Activated T-helper 1 cell treated with Interleukin-2 at 50 U/mL for 16 hours (primary cell): Measurements from ENCODE around the gene TMIE.

Experiments
- DNase-seq: peaks from one replicate; pipeline ENCODE4 v3.0.0-alpha.2; 2020; ENCODE audit warnings: low read depth

TMIE gene, protein sequence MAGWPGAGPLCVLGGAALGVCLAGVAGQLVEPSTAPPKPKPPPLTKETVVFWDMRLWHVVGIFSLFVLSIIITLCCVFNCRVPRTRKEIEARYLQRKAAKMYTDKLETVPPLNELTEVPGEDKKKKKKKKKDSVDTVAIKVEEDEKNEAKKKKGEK

DNA sequence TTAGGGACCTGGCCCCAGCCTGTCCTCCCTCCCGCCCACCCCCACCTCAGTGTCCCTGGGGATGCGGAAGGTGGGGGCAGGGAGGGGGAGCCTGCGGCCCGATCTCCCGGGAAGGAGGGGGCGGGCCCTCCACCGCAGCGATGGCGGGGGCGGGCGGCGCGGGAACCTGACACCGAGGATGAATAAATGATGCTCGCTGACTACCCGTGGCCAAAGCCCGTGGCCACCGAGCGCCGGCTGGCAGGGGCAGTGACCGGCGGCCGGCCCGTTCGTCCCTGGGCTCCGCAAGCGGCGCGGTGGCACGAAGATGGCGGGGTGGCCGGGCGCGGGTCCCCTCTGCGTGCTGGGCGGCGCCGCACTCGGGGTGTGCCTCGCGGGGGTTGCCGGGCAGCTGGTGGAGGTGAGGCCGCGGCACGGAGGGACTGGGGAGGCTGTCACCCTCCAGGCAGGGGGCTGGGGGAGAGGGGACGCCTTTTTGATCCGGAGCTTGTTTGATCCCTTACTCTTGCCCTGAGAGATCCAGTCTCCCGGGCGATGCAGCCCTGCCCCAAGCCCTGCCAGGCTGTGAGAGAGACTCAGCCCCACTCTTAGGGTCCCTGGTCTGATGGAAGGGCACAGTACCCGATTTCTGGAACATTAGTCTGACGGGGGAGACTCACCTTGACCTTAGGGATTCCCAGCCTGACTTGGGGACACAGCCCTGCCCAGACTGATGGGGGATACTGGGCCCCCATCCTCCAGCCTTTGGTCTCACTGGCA is at the start of gene TMIE:
Gene TMIE, plus strand, starts transcription at position 212 of the 759 bp plus-strand sequence. Its CDS starts 96 bp downstream, at position 308.
- no peak for DNase-seq

DNA sequence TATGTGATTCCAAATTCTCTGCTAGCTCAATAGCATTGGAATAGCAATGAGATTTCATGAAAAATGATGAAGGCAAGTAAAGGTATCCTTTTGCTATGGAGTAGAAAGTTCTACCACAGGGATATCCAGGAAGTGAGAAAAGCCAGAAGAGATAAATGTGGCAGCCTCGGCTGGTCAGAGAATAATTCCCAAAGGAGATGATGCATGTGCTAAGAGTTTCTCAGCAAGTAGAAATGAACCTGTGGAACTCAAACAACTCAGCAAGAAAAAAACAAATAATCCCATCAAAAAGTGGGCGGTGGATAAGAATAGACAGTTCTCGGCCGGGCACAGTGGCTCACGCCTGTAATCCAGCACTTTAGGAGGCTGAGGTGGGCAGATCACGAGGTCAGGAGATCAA is 45.9 kb upstream of the TMIE start:
- DNase-seq, result no peak

DNA sequence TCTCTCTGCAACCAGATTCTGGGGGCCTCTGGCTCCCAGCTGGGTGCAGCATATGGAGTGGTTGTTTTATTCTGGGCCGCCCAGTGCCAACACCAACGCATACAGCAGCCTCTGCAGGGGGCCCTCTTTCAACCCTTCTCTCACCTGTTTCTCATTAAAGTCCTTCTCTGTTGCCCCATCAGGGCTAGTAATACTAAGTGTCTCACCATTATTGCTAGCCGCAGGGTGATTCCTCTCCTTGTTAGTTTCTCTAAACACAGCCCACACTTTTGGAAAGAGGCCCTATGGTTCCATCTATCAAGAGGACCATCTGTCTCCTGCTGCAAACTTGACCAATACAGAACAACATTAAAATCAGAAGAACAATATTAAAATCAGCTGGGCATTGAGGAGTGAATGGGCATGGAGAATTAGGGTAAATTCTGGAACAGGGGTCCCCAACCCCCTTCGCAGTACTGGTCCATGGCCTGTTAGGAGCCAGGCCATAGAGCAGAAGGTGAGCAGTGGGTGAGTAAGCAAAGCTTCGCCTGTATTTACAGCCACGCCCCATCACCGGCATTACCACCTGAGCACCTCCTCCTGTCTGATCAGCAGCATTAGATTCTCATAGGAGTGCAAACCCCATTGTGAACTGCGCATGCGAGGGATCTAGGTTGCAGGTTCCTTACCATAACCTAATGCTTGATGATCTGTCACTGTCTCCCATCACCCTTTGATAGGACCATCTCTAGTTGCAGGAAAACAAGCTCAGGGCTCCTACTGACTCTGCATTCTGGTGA is 44.2 kb upstream of the TMIE start:
- DNase-seq, result no peak

DNA sequence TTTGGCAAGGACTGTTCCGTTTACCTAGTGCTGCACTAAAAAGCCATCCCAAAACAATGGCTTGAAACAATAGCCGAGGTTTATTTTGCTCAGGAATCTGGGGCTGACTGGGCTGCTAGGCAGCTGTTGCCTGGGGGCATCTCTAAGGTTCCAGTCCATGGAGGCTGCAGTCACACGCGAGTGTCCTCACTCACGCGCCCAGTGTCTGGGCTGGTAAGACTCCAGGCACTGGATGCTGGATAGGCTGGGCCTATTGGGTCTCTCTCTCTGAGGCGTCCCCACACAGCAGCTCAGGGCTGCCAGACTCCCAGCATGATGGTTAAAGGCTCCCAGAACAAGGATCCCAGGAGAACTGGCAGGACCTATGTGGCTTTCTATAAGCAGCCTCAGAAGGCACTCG is 41.9 kb upstream of the TMIE start:
- no peak for DNase-seq

DNA sequence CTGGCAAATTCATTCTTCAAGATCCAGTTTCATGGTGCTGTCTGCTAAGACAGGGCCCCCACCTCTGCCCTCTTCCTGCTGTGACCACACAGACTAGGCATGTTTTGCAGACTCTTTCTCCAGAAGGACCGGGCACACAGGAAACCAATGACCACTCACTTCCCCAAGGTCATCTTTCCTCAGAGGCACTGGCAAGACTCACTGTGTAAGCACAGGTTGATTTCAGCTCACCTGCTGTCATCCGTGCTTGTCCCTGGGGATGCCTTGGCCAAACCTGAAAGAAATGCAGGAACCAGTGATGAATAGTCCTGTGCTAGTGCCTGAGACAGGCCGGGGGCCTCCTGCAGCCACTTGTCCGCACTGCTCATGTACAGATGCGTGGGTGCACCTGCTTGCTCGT is 41.2 kb upstream of the TMIE start:
- no peak for DNase-seq

DNA sequence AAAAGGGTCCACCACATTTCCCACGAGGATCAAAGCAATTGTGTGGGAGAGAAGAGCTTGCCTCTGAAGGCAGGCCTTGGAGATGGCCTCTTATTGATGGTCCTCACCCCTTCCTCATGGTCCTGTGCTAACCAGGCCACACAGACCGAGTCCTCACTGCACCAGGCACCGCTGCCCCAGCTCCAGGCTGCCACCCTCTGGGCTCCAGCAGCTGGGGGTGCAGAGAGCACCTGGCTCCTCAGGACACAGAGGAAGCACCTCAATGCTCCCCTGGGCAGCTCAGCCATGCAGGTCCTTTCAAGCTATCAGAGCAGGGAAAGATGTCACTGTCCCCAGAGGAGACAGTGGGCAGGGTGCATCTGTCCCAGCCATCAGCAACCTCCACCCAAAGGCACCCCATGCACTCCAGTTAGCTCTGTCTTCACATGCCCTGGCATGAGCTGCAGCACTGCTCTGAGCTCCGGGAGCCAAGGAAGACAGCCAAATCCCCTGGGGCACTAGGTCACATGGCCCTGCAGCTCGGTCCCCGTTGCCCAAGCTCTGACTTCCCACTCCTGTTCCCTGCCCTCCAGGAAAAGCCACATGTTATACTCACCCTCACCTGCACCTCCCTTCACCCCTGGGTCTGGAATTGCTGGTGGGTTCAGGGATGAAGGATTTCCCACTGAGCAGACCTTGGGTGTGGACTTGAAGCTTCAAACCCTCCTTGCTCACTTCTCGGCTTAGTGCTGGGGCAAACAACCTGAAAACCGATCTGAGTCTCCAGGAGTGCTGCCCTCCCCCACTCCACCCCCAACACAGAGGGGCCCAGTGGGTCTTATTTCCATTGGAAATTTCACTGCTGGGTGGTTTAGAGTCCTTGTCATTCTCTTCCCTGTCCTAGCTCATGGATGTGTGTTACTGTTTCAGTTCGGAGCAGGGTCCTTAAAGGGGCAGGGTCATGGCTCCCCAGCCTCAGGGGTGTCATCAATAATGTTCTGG is 40.4 kb upstream of the TMIE start:
- DNase-seq, result no peak

DNA sequence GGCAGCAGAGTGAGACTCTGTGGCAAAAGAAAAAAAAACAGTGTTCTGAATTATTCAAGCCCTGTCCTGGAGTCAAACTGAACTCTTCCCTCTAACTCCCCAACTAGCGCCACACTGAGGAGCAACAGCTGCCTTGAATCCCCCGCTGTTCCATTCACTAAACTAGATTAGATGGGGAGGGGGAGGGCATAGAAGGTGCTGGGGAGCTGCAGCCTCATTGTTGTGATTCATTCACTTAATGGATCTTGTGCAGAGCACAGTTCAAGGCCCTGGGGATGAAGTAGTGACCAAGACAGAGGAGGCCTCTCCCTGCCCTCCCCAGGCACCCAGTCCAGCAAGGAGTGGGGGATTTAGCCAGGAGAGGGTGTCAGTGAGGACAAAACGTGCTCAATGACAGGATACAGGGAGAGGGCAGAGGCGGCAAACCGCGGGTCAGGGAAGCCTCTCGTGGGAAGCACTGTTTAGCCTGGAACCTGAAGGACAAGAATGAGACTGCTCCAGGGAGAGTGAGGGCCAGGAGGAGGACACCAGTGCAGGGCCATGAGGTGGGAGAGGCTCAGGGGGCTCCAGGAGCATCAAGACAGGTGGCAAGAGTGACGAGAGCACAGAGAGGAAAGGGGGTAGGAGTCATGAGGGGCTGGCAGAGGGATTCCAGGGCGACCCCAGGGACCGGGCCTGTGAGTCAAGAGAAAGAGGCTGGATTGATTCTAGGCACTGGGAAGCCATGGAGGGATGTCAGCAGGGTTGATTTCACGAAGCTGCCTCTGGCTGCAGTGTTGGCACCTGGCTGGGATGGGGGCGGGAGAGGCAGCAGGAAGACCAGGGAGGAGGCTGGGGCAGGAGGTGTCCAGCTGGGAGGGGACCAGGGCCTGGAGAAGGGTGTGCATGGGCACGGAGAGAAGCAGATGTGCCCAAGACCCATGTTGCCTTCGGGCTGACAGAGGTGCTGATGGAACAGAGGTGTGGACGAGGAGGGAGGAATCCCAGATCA is 39.1 kb upstream of the TMIE start:
- DNase-seq, result no peak

DNA sequence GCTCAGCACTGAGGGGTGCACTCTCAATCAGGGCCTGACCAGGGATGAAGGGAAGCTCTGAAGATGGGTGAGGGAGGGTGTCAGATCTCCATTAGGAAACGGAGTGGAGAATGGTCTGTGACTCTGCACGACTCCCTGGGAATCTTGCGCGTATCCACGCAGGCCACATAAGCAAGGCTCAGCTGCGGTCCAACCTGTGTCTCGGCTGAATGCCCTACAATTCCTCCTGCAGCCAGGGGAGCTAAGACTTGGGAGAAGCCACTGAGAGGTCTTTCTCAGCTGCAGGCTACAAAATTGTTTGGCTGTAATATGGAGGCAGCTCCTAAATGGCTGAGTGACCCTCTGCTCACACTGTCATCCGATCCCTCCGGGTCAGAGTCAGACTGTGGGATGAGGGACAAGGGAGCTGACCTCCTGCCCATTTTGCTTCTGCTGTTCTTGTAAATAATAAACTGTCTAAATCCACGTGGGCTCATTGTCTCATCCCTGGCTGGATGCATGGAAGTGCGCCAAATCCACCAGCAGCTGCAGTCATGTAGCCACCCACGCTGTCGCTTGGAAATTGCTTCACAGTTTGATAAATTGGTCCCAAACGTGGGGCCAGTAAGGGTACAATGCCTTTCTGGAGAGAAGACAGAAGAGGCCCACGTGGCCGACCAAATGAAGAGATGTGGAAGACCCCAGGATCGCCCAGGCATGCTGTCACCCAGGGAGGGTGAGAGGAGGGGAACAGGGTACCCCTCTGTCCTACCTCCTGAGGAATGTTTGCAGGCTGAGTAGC is 38.2 kb upstream of the TMIE start:
- DNase-seq, result no peak

DNA sequence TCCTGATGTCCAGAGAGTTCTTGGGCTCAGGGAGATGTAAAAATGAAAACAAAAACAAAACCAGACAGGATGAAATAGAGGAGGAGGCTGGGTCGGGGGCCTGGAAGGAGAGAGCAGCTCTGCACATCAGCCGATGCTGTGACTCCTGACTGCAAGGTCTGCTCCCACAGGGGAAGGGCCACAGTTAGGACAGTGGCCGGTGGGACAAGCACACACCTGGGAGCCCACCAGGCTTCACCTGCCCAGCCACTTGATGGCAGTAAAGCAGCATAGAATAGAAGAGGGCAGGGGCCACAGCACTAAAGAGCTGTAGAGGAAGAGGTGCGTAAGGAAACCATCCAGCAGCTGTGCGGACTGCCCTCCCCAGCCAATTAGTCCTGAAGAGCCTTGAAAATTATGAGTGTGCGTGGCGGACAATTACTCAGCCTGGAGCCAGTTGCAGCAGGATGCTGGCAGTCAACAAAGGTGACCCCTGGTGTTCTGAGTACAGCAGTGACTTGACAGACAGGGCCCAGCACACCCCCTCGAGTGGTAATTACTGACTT is 37.5 kb upstream of the TMIE start:
- no peak for DNase-seq

DNA sequence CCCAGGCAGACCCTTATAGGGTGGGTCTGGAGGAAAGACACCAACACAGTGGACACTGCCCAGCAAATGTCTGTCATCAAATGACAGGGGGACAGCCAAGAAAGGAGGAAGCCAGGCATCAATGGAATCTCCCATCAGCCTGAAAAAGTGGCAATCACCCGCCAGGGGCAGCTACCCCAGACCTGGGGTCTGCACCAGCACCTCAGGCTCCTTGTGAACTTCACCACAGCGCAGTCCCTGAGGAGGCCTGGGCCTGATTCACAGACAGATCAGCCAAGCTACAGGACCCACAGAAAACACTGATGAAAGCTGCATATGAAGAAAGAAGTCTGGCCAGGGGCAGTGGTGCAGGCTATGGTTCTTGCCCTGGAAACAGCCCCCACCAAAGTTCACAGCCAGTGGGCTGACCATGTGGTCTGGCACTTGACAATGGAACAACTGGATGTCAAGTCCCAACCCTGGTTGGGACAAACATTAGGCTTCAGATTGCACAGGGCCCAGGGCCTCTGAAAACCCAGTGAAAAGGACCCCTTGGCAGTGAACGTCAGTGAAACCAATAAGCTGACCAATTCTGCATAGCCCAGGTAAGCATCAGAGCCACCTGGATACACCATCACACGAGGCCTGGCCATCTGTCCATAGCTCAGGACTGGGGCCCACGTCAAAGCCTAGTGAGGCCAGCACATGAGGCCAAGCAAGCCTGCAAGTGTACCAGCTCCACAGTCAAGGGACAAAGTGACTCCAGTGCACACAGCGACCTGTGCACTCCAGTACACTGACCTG is 36.8 kb upstream of the TMIE start:
- DNase-seq, result no peak

DNA sequence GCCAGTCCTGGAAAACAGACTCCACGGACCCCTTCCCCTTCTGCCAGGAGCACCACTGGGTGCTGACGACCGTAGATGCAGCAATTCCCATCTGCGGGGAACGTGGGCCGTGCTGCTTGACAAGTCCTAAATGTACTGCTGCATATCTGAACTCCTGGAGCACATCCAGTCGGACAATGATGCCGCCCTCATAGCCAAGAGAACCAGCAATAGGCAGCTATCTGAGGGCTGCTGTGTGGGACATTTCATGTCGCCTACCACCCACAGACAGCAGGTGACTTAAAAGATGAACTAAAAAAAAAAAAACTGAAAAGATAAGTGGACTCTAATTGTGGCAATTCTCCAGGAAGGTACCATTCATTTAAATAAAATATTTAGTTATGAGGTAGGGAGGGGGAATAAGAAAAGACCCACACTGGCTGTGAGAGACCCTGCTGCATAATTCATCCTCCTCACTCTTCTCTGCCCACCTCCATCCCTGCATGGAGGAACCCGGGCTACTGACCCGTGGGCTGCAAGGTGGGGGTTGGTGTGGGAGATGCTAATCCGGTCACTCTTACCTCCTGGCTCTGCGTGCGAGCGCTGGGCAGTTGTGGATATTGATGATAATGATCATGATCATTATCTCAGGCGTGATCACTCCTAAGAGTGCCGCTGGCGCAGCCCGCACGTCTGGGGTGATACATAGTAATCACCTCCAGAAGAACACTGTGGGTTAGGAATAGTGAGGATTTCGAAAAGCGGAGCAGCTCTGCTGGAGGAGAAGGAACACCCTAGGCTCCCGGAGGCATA is 36.0 kb upstream of the TMIE start:
- no peak for DNase-seq

DNA sequence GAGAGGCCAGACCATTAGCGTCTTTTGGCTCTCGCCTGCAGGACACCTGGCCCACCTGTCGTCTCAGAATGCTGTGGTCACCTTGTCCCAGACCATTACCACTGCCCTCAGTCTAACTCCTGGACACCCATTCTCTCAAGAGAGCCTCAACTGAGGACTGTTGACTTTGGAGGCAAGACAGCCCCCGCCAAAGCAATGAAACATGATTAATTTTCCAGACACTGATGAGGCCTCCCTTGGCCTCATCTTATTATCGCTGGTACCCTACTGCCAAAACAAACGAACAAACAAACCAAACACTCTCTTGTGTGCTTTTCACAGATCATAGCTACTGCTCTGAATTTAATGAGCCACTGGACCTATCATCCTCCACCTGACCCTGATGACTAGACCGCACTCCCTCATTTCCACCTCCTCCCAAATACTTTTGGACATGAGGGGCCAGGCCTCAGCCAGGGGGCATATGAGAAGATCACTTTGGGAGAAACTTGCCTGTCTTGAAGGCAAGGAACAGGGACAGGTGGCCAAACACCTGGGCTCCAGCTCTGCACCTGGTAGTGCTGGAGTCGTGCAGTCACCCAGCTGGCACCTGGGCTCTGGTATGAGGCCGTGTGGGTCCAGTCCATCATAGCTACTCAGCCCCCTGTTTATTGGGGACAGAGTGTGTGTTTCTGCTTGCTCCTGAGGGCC is 35.3 kb upstream of the TMIE start:
- no peak for DNase-seq

DNA sequence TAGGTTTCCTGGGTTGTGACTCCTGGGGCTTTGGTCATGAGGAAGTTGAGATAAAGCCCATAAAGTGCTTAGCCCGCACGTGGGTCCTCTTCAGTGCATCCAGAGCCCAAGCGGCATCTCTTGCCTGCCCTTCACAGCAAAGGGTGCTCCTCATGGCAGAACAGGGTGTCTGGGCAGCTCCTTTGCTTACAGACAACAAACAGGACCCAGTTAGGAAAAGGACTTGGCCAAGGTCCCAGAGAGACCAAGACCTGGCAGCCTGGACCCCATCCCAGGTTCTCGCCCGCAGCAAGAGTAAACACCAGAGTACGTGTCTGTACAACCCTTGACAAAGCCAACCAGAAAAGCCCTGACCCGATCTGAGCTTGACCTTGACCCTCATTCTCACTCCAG is 34.7 kb upstream of the TMIE start:
- DNase-seq, result no peak

DNA sequence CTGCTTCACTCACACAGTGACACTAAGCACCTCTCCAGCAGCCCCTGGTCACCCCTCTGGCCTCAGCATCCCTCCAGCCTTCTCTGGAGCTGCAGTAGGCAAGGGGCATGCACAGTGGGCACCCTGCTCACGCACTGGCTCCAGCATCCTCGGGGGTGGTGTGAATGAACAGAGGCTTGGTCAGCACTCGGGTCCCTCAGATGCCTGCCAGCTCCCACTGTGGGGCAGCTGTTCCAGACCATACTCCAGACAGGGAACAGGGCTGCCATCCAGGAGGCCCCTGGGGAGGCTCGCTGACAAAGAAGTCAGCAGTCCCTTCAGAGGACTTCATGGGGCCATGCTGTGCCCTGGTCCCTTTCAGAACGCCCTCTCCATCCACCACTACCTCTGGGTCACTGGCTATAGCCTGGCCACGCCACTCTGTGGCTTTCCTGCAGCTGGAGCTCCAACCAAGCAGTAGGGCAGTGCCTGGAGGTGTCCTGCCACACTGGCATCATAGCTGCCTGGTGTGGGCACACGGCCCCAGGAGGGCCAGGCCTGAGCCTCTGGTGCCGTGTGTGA is 34.1 kb upstream of the TMIE start:
- no peak for DNase-seq

DNA sequence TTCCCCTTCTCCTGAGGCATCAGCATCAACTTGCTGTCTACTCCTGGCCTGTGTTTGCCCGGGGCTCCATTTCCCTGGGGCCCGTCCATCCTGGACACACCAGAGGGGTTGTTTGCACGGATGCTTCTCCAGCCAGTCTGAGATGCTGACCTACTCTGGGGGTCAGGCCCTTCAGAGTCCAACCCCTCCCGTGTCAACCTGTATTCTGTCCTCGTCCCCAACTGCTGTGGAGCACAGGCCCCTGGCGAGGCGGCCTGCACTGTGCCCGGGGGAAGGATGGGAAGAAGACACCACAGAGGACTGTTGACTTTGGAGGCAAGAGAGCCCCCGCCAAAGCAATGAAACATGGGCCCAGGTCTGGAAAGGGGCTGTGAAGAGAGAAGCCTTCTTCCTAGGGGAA is 33.5 kb upstream of the TMIE start:
- no peak for DNase-seq

DNA sequence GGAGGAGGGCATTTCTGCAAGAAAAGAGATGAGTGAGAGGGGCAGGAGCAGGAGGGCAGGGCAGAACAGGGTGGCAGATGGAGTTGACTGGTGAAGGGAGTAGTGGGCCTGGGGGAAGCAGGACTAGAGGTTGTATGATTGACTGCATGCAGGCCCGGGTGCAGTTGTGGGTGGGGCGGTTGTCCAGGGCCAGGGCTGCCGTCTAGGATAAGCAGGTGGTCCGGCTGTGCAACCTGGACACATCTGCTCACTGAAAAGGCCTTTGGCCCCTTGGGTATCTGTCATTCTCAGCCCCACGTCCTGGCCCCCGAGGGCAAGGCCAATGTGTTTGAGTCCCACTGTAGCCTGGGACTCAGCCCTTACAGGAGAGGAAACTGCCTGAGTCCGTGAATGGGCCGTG is 33.1 kb upstream of the TMIE start:
- DNase-seq, result no peak

DNA sequence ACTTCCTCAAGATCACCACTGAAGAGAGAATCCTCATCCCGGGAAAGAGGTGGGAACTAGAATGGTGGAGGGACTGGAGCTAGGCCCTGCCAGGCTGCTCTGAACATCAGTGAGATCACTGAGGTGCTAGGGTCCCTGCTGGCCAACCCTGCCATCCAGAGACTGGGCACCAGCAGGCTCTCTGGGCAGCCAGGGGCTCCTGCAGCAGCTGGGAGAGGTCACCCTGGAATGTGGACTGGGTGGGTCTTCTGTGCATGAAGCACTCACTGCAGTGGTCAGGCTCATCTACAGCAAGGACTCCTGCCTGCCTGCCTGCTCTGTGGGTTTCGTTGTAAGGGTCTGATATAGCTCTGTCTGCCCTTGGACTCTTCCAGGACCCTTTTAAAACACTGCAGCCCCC is 32.6 kb upstream of the TMIE start:
- DNase-seq, result no peak
